Vagina (tissue), 2 donors: ENCODE data around the gene LRIT2.

Source experiments
- CTCF ChIP-seq, 3 experiments: fragments of 450-650 bp in 2 of 3; fragments of 200-600 bp in 1 of 3; sonication (generic) in 1 of 3; IDR thresholded peaks; one replicate each; pipeline ENCODE4 v1.5.1; 2017 to 2019; ENCODE audit warnings: antibody characterized with exemption in 3 of 3, mild to moderate bottlenecking in 2 of 3, moderate library complexity in 2 of 3
- POLR2A ChIP-seq, 2 donors: fragments of 450-650 bp; IDR thresholded peaks; one replicate each; pipeline ENCODE4 v1.6.1; 2017; ENCODE audit warnings: antibody characterized with exemption in 2 of 2, mild to moderate bottlenecking in 2 of 2, moderate library complexity in 2 of 2
- POLR2AphosphoS5 ChIP-seq, 2 donors: sonication (generic); formaldehyde crosslinking; IDR thresholded peaks; one replicate each; pipeline ENCODE4 v1.9.0; 2017; ENCODE audit warnings: antibody characterized with exemption in 2 of 2, mild to moderate bottlenecking in 2 of 2, low read depth in 1 of 2; ENCODE audit not compliant: insufficient read depth in 1 of 2

GRCh38 chr10:84195044-84195830 is 30.1 kb downstream of the LRIT2 start:
- TF ChIP-seq POLR2A (IDR thresholded peaks at IDR 0.05) = no peak
- TF ChIP-seq CTCF (IDR thresholded peaks at IDR 0.05) = no peak
- no peak for TF ChIP-seq POLR2AphosphoS5 (IDR thresholded peaks at IDR 0.05; ENCODE audit: insufficient read depth in 1 of 2, low read depth in 1 of 2)
